GM23338 (cell line): ENCODE data around the gene MLEC. TPM values are rescaled to one million over a fixed set of nuclear protein-coding genes. Genes with fewer than 3 reads are reported as not detected.

ENCODE experiments used
- ATAC-seq: fragments of 200-7000 bp; cut with Tn5 transposase; 3 replicates; pipeline ENCODE4 v1.9.1; 2020
- DNase-seq: peaks from one replicate; pipeline ENCODE4 v3.0.0-alpha.2; 2015; ENCODE audit warnings: low spot score
- H2AFZ ChIP-seq: fragments of 200-600 bp; sonication (generic); 2 replicates; pipeline ENCODE4 v1.8.0; 2016; ENCODE audit warnings: antibody characterized with exemption, mild to moderate bottlenecking, moderate library complexity
- H3F3A ChIP-seq: fragments of 200-600 bp; sonication (generic); replicated peaks from 2 replicates; pipeline ENCODE4 v1.8.0; 2017; ENCODE audit warnings: antibody characterized with exemption, mixed run types, low read depth
- H3K27ac ChIP-seq: fragments of 200-600 bp; sonication (generic); 2 replicates; pipeline ENCODE4 v1.6.1; 2016; ENCODE audit warnings: low read depth
- H3K27me3 ChIP-seq: fragments of 200-600 bp; sonication (generic); 2 replicates; pipeline ENCODE4 v1.8.0; 2016; ENCODE audit warnings: mild to moderate bottlenecking, mixed run types, moderate library complexity; ENCODE audit not compliant: insufficient read depth
- H3K36me3 ChIP-seq: fragments of 200-600 bp; sonication (generic); 2 replicates; pipeline ENCODE4 v1.8.0; 2016; ENCODE audit warnings: mild to moderate bottlenecking; ENCODE audit not compliant: insufficient read depth
- H3K4me1 ChIP-seq: fragments of 200-600 bp; sonication (generic); 2 replicates; pipeline ENCODE4 v1.8.0; 2016; ENCODE audit warnings: mild to moderate bottlenecking, moderate library complexity; ENCODE audit not compliant: insufficient read depth
- H3K4me2 ChIP-seq: fragments of 200-600 bp; sonication (generic); 2 replicates; pipeline ENCODE4 v1.7.1; 2017; ENCODE audit warnings: mixed run types
- H3K4me3 ChIP-seq: fragments of 200-600 bp; sonication (generic); 2 replicates; pipeline ENCODE4 v1.6.1; 2016; ENCODE audit warnings: mixed run types
- H3K79me2 ChIP-seq: fragments of 200-600 bp; sonication (generic); replicated peaks from 2 replicates; pipeline ENCODE4 v1.8.0; 2017; ENCODE audit warnings: mild to moderate bottlenecking; ENCODE audit not compliant: insufficient read depth
- H3K9me2 ChIP-seq: fragments of 200-600 bp; sonication (generic); 2 replicates; pipeline ENCODE4 v1.8.0; 2017; ENCODE audit not compliant: insufficient read depth
- H4K20me1 ChIP-seq: fragments of 200-600 bp; sonication (generic); replicated peaks from 2 replicates; pipeline ENCODE4 v1.8.0; 2017; ENCODE audit warnings: mild to moderate bottlenecking; ENCODE audit not compliant: insufficient read depth
- H3K27ac Mint-ChIP-seq: 2 replicates; pipeline ENCODE4 v1.8.0; 2020; ENCODE audit warnings: inconsistent platforms, mild to moderate bottlenecking, moderate library complexity, mixed read lengths
- H3K27me3 Mint-ChIP-seq: 3 replicates; pipeline ENCODE4 v1.8.0; 2022; ENCODE audit warnings: low read depth, mild to moderate bottlenecking, moderate library complexity, mixed read lengths, inconsistent platforms; ENCODE audit not compliant: insufficient read depth, poor library complexity
- H3K36me3 Mint-ChIP-seq: 3 replicates; pipeline ENCODE4 v1.8.0; 2021; ENCODE audit warnings: low read depth, mild to moderate bottlenecking, inconsistent platforms, moderate library complexity, mixed read lengths
- H3K4me1 Mint-ChIP-seq: 3 replicates; pipeline ENCODE4 v1.8.0; 2020; ENCODE audit warnings: mild to moderate bottlenecking, inconsistent platforms, mixed read lengths
- H3K4me3 Mint-ChIP-seq: 3 replicates; pipeline ENCODE4 v1.8.0; 2021; ENCODE audit warnings: moderate library complexity, mild to moderate bottlenecking, inconsistent platforms, mixed read lengths
- H3K9me3 Mint-ChIP-seq: 3 replicates; pipeline ENCODE4 v1.8.0; 2020; ENCODE audit warnings: moderate library complexity, mild to moderate bottlenecking, inconsistent platforms, mixed read lengths
- CREB1 ChIP-seq: fragments of 250-450 bp; sonication (Bioruptor Pico); IDR thresholded peaks from 2 replicates; pipeline ENCODE4 v1.5.0; 2020; ENCODE audit warnings: low read depth, mild to moderate bottlenecking, moderate library complexity
- EZH2 ChIP-seq: fragments of 200-600 bp; sonication (generic); IDR thresholded peaks from one replicate; pipeline ENCODE4 v1.8.0; 2017; ENCODE audit warnings: antibody characterized with exemption, mild to moderate bottlenecking, low read depth; ENCODE audit not compliant: unreplicated experiment
- EZH2phosphoT487 ChIP-seq: fragments of 200-600 bp; sonication (generic); IDR thresholded peaks from one replicate; pipeline ENCODE4 v1.8.1; 2018; ENCODE audit warnings: antibody characterized with exemption; ENCODE audit not compliant: unreplicated experiment
- JUNB ChIP-seq: IDR thresholded peaks from one replicate; pipeline ENCODE4 v1.6.1; 2016; ENCODE audit warnings: antibody characterized with exemption; ENCODE audit not compliant: unreplicated experiment
- NANOG ChIP-seq: IDR thresholded peaks from 2 replicates; pipeline ENCODE4 v1.6.1; 2016; ENCODE audit warnings: antibody characterized with exemption, borderline replicate concordance
- POLR2AphosphoS5 ChIP-seq: IDR thresholded peaks from 2 replicates; pipeline ENCODE4 v1.6.1; 2016; ENCODE audit warnings: antibody characterized with exemption, low read depth
- STAT1 ChIP-seq: IDR thresholded peaks from one replicate; pipeline ENCODE4 v1.6.1; 2016; ENCODE audit warnings: antibody characterized with exemption; ENCODE audit not compliant: unreplicated experiment
- ZNF114 ChIP-seq: fragments of 250-450 bp; sonication (Bioruptor Pico); IDR thresholded peaks from 2 replicates; pipeline ENCODE4 v1.5.0; 2020; ENCODE audit warnings: mild to moderate bottlenecking, moderate library complexity
- ZNF331 ChIP-seq: fragments of 250-450 bp; sonication (Bioruptor Pico); IDR thresholded peaks from 2 replicates; pipeline ENCODE4 v1.5.0; 2020; ENCODE audit warnings: low read depth, mild to moderate bottlenecking, moderate library complexity
- polyA plus RNA-seq: library from polyadenylated mRNA; unstranded; fragments of >200 nt; fragmentation: Nextera tagmentation; extraction: Ambion mirVana; gene quantifications from 2 replicates; pipeline ENCODE4 v1.2.1, GENCODE V29; 2016
- total RNA-seq: library from RNA; depleted of rRNA; stranded (reverse); fragments of >200 nt; shearing (Covaris generic); gene quantifications from 2 replicates; pipeline ENCODE4 v1.2.3, GENCODE V29; 2014
- TF ChIP-seq, protein P1 (sequence below): IDR thresholded peaks from one replicate; pipeline ENCODE4 v1.6.1; 2018; ENCODE audit warnings: antibody characterized with exemption; ENCODE audit not compliant: unreplicated experiment
- TF ChIP-seq, protein P2 (sequence below), 2 experiments: fragments of 200-600 bp in 1 of 2; sonication (generic) in 1 of 2; conservative IDR thresholded peaks; 2 replicates each; pipeline versions ENCODE4 v1.5.1 to v1.6.1; 2016 to 2017; ENCODE audit warnings: antibody characterized with exemption in 2 of 2, low read depth in 2 of 2, mild to moderate bottlenecking in 2 of 2, moderate library complexity in 1 of 2
- TF ChIP-seq, protein P3 (sequence below): IDR thresholded peaks from 2 replicates; pipeline ENCODE4 v1.6.1; 2016; ENCODE audit warnings: antibody characterized with exemption
- TF ChIP-seq, protein P4 (sequence below): fragments of 250-450 bp; sonication (Bioruptor Pico); IDR thresholded peaks from 2 replicates; pipeline ENCODE4 v1.5.0; 2020; ENCODE audit warnings: mild to moderate bottlenecking, moderate library complexity

The MLEC gene
- total and polyA plus RNA-seq, 2 experiments from 2014 or later, result 225 to 264 TPM

DNA sequence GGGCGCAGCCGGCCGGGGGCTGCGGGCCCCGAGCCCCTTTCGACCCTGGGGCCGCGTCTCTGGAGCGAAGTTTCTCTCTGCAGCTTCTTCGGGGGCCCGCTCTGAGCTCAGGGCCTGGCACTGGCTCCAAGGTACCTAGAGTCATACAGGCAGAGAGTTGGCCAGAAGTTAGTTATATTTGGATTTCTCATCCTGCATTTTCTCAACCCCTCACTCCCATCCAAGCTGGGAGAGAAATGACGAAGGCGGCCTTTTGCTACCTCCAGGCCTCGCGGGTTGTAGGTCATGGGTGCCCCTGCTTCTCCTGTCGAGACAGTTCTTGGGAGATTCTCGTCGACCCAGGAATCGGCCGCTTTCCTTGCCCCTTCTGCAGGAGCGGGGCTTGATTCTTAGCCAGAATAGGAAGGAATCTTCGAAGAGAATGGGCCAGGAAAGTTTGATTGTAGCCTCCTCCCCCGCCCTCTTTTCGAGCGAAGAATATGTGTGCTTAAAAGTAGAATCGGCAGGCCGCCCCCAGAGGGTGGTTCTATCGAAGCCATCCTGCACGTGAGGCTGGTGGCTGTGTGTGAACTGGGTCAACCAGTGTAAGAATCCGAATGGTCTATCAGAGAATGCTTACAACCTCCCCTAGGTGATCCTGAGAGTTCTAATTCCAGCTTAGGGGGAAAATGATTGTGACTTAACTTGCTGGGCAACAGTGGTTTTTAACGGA, 785 bp downstream of the MLEC start:
- peaks cover 38% of the 10 kb centered on the region for H4K20me1 ChIP-seq
- H2AFZ ChIP-seq, result peak overlapping the region; percentile 28; the same call in 1 of the 2 replicates
- H3K9me3 Mint-ChIP-seq, result no peaks in the 10 kb centered on the region
- H3K9me2 ChIP-seq, result no peaks in the 10 kb centered on the region
- DNase-seq, result peak; percentile 58
- H3K36me3 ChIP-seq, result no peaks in the 10 kb centered on the region
- no peaks in the 10 kb centered on the region; the same call in 2 of the 3 replicates for H3K36me3 Mint-ChIP-seq
- peak overlapping the region; percentile 95 for H3K4me2 ChIP-seq
- H3K4me3 Mint-ChIP-seq, result peak overlapping the region; percentile 94
- no peaks in the 10 kb centered on the region for H3K27me3 Mint-ChIP-seq
- peak overlapping the region; percentile 70 for H3K27ac Mint-ChIP-seq
- H3F3A ChIP-seq, result peaks cover 18% of the 10 kb centered on the region
- ATAC-seq, result peak; percentile 3; the same call in 2 of the 3 replicates
- peak overlapping the region; percentile 99 for H3K4me3 ChIP-seq
- peaks cover 44% of the 10 kb centered on the region for H3K4me1 ChIP-seq
- H3K79me2 ChIP-seq, result peaks cover 55% of the 10 kb centered on the region
- TF ChIP-seq, protein P1, sequence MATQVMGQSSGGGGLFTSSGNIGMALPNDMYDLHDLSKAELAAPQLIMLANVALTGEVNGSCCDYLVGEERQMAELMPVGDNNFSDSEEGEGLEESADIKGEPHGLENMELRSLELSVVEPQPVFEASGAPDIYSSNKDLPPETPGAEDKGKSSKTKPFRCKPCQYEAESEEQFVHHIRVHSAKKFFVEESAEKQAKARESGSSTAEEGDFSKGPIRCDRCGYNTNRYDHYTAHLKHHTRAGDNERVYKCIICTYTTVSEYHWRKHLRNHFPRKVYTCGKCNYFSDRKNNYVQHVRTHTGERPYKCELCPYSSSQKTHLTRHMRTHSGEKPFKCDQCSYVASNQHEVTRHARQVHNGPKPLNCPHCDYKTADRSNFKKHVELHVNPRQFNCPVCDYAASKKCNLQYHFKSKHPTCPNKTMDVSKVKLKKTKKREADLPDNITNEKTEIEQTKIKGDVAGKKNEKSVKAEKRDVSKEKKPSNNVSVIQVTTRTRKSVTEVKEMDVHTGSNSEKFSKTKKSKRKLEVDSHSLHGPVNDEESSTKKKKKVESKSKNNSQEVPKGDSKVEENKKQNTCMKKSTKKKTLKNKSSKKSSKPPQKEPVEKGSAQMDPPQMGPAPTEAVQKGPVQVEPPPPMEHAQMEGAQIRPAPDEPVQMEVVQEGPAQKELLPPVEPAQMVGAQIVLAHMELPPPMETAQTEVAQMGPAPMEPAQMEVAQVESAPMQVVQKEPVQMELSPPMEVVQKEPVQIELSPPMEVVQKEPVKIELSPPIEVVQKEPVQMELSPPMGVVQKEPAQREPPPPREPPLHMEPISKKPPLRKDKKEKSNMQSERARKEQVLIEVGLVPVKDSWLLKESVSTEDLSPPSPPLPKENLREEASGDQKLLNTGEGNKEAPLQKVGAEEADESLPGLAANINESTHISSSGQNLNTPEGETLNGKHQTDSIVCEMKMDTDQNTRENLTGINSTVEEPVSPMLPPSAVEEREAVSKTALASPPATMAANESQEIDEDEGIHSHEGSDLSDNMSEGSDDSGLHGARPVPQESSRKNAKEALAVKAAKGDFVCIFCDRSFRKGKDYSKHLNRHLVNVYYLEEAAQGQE, result no peak
- TF ChIP-seq ZNF114 (CRISPR knock-in tag) (no peak), CREB1 (CRISPR knock-in tag) (no peak), EZH2 (no peak), ZNF331 (CRISPR knock-in tag) (no peak), STAT1 (no peak), EZH2phosphoT487 (no peak), POLR2AphosphoS5 (no peak), NANOG (no peak), JUNB (no peak)
- TF ChIP-seq, protein P2, sequence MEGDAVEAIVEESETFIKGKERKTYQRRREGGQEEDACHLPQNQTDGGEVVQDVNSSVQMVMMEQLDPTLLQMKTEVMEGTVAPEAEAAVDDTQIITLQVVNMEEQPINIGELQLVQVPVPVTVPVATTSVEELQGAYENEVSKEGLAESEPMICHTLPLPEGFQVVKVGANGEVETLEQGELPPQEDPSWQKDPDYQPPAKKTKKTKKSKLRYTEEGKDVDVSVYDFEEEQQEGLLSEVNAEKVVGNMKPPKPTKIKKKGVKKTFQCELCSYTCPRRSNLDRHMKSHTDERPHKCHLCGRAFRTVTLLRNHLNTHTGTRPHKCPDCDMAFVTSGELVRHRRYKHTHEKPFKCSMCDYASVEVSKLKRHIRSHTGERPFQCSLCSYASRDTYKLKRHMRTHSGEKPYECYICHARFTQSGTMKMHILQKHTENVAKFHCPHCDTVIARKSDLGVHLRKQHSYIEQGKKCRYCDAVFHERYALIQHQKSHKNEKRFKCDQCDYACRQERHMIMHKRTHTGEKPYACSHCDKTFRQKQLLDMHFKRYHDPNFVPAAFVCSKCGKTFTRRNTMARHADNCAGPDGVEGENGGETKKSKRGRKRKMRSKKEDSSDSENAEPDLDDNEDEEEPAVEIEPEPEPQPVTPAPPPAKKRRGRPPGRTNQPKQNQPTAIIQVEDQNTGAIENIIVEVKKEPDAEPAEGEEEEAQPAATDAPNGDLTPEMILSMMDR (conservative IDR thresholded peaks at IDR 0.05; ENCODE audit: low read depth in 2 of 2), result no peak
- TF ChIP-seq, protein P3, sequence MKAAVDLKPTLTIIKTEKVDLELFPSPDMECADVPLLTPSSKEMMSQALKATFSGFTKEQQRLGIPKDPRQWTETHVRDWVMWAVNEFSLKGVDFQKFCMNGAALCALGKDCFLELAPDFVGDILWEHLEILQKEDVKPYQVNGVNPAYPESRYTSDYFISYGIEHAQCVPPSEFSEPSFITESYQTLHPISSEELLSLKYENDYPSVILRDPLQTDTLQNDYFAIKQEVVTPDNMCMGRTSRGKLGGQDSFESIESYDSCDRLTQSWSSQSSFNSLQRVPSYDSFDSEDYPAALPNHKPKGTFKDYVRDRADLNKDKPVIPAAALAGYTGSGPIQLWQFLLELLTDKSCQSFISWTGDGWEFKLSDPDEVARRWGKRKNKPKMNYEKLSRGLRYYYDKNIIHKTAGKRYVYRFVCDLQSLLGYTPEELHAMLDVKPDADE, result no peak
- TF ChIP-seq, protein P4, sequence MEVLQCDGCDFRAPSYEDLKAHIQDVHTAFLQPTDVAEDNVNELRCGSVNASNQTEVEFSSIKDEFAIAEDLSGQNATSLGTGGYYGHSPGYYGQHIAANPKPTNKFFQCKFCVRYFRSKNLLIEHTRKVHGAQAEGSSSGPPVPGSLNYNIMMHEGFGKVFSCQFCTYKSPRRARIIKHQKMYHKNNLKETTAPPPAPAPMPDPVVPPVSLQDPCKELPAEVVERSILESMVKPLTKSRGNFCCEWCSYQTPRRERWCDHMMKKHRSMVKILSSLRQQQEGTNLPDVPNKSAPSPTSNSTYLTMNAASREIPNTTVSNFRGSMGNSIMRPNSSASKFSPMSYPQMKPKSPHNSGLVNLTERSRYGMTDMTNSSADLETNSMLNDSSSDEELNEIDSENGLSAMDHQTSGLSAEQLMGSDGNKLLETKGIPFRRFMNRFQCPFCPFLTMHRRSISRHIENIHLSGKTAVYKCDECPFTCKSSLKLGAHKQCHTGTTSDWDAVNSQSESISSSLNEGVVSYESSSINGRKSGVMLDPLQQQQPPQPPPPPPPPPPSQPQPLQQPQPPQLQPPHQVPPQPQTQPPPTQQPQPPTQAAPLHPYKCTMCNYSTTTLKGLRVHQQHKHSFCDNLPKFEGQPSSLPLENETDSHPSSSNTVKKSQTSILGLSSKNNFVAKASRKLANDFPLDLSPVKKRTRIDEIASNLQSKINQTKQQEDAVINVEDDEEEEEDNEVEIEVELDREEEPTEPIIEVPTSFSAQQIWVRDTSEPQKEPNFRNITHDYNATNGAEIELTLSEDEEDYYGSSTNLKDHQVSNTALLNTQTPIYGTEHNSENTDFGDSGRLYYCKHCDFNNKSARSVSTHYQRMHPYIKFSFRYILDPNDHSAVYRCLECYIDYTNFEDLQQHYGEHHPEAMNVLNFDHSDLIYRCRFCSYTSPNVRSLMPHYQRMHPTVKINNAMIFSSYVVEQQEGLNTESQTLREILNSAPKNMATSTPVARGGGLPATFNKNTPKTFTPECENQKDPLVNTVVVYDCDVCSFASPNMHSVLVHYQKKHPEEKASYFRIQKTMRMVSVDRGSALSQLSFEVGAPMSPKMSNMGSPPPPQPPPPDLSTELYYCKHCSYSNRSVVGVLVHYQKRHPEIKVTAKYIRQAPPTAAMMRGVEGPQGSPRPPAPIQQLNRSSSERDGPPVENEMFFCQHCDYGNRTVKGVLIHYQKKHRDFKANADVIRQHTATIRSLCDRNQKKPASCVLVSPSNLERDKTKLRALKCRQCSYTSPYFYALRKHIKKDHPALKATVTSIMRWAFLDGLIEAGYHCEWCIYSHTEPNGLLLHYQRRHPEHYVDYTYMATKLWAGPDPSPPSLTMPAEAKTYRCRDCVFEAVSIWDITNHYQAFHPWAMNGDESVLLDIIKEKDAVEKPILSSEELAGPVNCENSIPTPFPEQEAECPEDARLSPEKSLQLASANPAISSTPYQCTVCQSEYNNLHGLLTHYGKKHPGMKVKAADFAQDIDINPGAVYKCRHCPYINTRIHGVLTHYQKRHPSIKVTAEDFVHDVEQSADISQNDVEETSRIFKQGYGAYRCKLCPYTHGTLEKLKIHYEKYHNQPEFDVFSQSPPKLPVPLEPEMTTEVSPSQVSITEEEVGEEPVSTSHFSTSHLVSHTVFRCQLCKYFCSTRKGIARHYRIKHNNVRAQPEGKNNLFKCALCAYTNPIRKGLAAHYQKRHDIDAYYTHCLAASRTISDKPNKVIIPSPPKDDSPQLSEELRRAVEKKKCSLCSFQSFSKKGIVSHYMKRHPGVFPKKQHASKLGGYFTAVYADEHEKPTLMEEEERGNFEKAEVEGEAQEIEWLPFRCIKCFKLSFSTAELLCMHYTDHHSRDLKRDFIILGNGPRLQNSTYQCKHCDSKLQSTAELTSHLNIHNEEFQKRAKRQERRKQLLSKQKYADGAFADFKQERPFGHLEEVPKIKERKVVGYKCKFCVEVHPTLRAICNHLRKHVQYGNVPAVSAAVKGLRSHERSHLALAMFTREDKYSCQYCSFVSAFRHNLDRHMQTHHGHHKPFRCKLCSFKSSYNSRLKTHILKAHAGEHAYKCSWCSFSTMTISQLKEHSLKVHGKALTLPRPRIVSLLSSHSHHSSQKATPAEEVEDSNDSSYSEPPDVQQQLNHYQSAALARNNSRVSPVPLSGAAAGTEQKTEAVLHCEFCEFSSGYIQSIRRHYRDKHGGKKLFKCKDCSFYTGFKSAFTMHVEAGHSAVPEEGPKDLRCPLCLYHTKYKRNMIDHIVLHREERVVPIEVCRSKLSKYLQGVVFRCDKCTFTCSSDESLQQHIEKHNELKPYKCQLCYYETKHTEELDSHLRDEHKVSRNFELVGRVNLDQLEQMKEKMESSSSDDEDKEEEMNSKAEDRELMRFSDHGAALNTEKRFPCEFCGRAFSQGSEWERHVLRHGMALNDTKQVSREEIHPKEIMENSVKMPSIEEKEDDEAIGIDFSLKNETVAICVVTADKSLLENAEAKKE (CRISPR knock-in tag), result no peak
- no peak overlapping the region for H3K27ac ChIP-seq
- H3K27me3 ChIP-seq, result no peaks in the 10 kb centered on the region
- H3K4me1 Mint-ChIP-seq, result peaks cover 43% of the 10 kb centered on the region
